CD14-positive monocyte (primary cell): ENCODE data around the gene ARHGAP9. TPM values are rescaled to one million over a fixed set of nuclear protein-coding genes. Genes with fewer than 3 reads are reported as not detected.
"Not testable (repeated sequence)": the region's sequence is repeated elsewhere in the genome, so short reads cannot be mapped to it uniquely, and the experiment has no call there.

ENCODE experiments used
- DNase-seq, 3 donors: peaks; one replicate each; pipeline ENCODE4 v3.0.0-alpha.2; 2011 to 2022
- H2AFZ ChIP-seq: 2 replicates; pipeline ENCODE4 v1.6.0; 2012; ENCODE audit warnings: mild to moderate bottlenecking, low read depth, low read length, inconsistent platforms; ENCODE audit not compliant: insufficient read depth, poor library complexity, severe bottlenecking
- H3K27ac ChIP-seq, 2 donors: 1 replicate in 1 of 2; 2 replicates in 1 of 2; pipeline ENCODE4 v1.5.1; 2012 to 2013; ENCODE audit warnings: low read length in 2 of 2, control low read depth in 1 of 2, inconsistent platforms in 1 of 2, low read depth in 1 of 2, mild to moderate bottlenecking in 1 of 2
- H3K27me3 ChIP-seq, 2 donors: one replicate each; pipeline versions ENCODE4 v1.6.0 to v1.6.1; 2011 to 2013; ENCODE audit warnings: low read length in 2 of 2; ENCODE audit not compliant: control insufficient read depth in 2 of 2, insufficient read depth in 2 of 2
- H3K36me3 ChIP-seq, 2 donors: replicated peaks in 1 of 2; 1 replicate in 1 of 2; 2 replicates in 1 of 2; pipeline versions ENCODE4 v1.5.1 to v1.6.1; 2012 to 2013; ENCODE audit warnings: low read length in 2 of 2, control low read depth in 1 of 2, inconsistent platforms in 1 of 2, mild to moderate bottlenecking in 1 of 2; ENCODE audit not compliant: insufficient read depth in 2 of 2, control insufficient read depth in 1 of 2
- H3K4me1 ChIP-seq, 2 donors: 1 replicate in 1 of 2; 2 replicates in 1 of 2; pipeline versions ENCODE4 v1.5.1 to v1.6.1; 2012 to 2013; ENCODE audit warnings: low read length in 2 of 2, control low read depth in 1 of 2, inconsistent platforms in 1 of 2, mild to moderate bottlenecking in 1 of 2, moderate library complexity in 1 of 2; ENCODE audit not compliant: insufficient read depth in 2 of 2, control insufficient read depth in 1 of 2
- H3K4me2 ChIP-seq: replicated peaks from 2 replicates; pipeline ENCODE3; 2012; ENCODE audit warnings: low read length, moderate library complexity, mild to moderate bottlenecking; ENCODE audit not compliant: poor library complexity, severe bottlenecking; ENCODE audit errors: extremely low read depth
- H3K4me3 ChIP-seq, 3 experiments: fragments of 200-600 bp in 1 of 3; sonication (generic) in 1 of 3; replicated peaks in 1 of 3; 1 replicate in 2 of 3; 2 replicates in 1 of 3; pipeline ENCODE4 v1.5.1; 2011 to 2013; ENCODE audit warnings: low read length in 3 of 3, mild to moderate bottlenecking in 3 of 3, control low read depth in 2 of 3, low read depth in 2 of 3, inconsistent platforms in 1 of 3, moderate library complexity in 1 of 3
- H3K79me2 ChIP-seq: 2 replicates; pipeline ENCODE4 v1.6.0; 2012; ENCODE audit warnings: mild to moderate bottlenecking, control low read depth, inconsistent platforms, low read length, moderate library complexity; ENCODE audit not compliant: insufficient read depth
- H3K9ac ChIP-seq: 2 replicates; pipeline ENCODE4 v1.6.0; 2017; ENCODE audit warnings: low read length, mild to moderate bottlenecking; ENCODE audit not compliant: insufficient read depth, poor library complexity, severe bottlenecking
- H3K9me3 ChIP-seq, 2 donors: replicated peaks in 1 of 2; 1 replicate in 1 of 2; 2 replicates in 1 of 2; pipeline versions ENCODE4 v1.5.1 to v1.6.1; 2012 to 2013; ENCODE audit warnings: low read length in 2 of 2, control low read depth in 1 of 2; ENCODE audit not compliant: control insufficient read depth in 1 of 2, insufficient read depth in 1 of 2
- H4K20me1 ChIP-seq: 2 replicates; pipeline ENCODE4 v1.6.0; 2012; ENCODE audit warnings: mild to moderate bottlenecking, low read length, control low read depth, moderate library complexity; ENCODE audit not compliant: insufficient read depth
- H3K27ac Mint-ChIP-seq, 7 donors: one replicate each; pipeline ENCODE4 v1.8.0; 2020; ENCODE audit warnings: mild to moderate bottlenecking in 7 of 7, mixed read lengths in 7 of 7, moderate library complexity in 6 of 7, inconsistent platforms in 2 of 7
- H3K27me3 Mint-ChIP-seq, 3 donors: one replicate each; pipeline ENCODE4 v1.8.0; 2021 to 2022; ENCODE audit warnings: low read depth in 3 of 3, mild to moderate bottlenecking in 3 of 3, mixed read lengths in 3 of 3, moderate library complexity in 3 of 3, inconsistent platforms in 1 of 3
- H3K36me3 Mint-ChIP-seq, 2 donors: one replicate each; pipeline ENCODE4 v1.8.0; 2020; ENCODE audit warnings: mixed read lengths in 2 of 2, inconsistent platforms in 1 of 2, mild to moderate bottlenecking in 1 of 2
- H3K4me1 Mint-ChIP-seq: one replicate; pipeline ENCODE4 v1.8.0; 2020; ENCODE audit warnings: mild to moderate bottlenecking, mixed read lengths
- H3K4me3 Mint-ChIP-seq, 2 donors: one replicate each; pipeline ENCODE4 v1.8.0; 2020; ENCODE audit warnings: mild to moderate bottlenecking in 2 of 2, mixed read lengths in 2 of 2, moderate library complexity in 1 of 2
- H3K9me3 Mint-ChIP-seq, 7 donors: one replicate each; pipeline ENCODE4 v1.8.0; 2020 to 2022; ENCODE audit warnings: mixed read lengths in 7 of 7, mild to moderate bottlenecking in 6 of 7, moderate library complexity in 6 of 7, inconsistent platforms in 2 of 7
- CTCF ChIP-seq: fragments of 200-600 bp; IDR thresholded peaks from one replicate; pipeline ENCODE4 v1.8.0; 2022; ENCODE audit warnings: antibody characterized with exemption, mild to moderate bottlenecking
- WGBS: methylation state at CpG from one replicate; pipeline ENCODE4 v1.1.5; 2013; ENCODE audit warnings: missing lambda C conversion rate; ENCODE audit not compliant: insufficient coverage; 5-methylcytosine and 5-hydroxymethylcytosine counted together
- intact Hi-C, 2 donors: fragments of 100-400 bp; cut with micrococcal nuclease; formaldehyde crosslinking; loops; one replicate each; pipeline versions ENCODE4 v1.15.0 to v1.15.1; 2023
- polyA plus RNA-seq, 3 donors: library from polyadenylated mRNA; depleted of rRNA in 1 of 3; unstranded in 2 of 3; stranded (reverse) in 1 of 3; fragments of 300-500 nt in 2 of 3; fragments of >200 nt in 1 of 3; fragmentation: Illumina TruSeq in 2 of 3; gene quantifications; 1 replicate in 2 of 3; 2 replicates in 1 of 3; pipeline ENCODE4 v1.2.3, GENCODE V29; 2012 to 2021

The ARHGAP9 gene
- polyA plus RNA-seq, 3 donors = 211 to 581 (median 213) TPM

GRCh38 chr12:57518176-57518919, 38.7 kb upstream of the ARHGAP9 start:
- H3K9ac ChIP-seq = no peak overlapping the region
- H3K79me2 ChIP-seq = peaks cover 41% of the 10 kb centered on the region
- H3K36me3 Mint-ChIP-seq = peaks cover 55% of the 10 kb centered on the region in 2 donors
- no peak for TF ChIP-seq CTCF
- H3K4me3 Mint-ChIP-seq = peak overlapping the region; percentile 96 to 97
- peaks cover 0 to 1% (median 0%) of the 10 kb centered on the region in 3 donors for H3K27me3 Mint-ChIP-seq
- 66% methylated on average over 3 of the region's 8 CpGs for WGBS
- H3K9me3 ChIP-seq = no peaks in the 10 kb centered on the region
- H2AFZ ChIP-seq = no peak overlapping the region
- H3K36me3 ChIP-seq = peaks cover 44 to 49% of the 10 kb centered on the region in 2 donors
- H3K27me3 ChIP-seq = no peaks in the 10 kb centered on the region
- intact Hi-C loops = no loop called here
- peak overlapping the region in 1 of 2 donors; percentile 98 for H3K27ac ChIP-seq
- H3K4me1 Mint-ChIP-seq = peaks cover 33% of the 10 kb centered on the region
- peaks cover 61% of the 10 kb centered on the region for H4K20me1 ChIP-seq
- H3K4me2 ChIP-seq = peak overlapping the region; percentile 95
- no peak for DNase-seq
- H3K27ac Mint-ChIP-seq = peak overlapping the region in 5 of 7 donors; percentile 66 to 100 (median 74)
- peak overlapping the region in 1 of 3 experiments; percentile 96 for H3K4me3 ChIP-seq
- peaks cover 38 to 39% of the 10 kb centered on the region in 2 donors for H3K4me1 ChIP-seq
- H3K9me3 Mint-ChIP-seq = peaks cover 0 to 2% (median 0%) of the 10 kb centered on the region in 7 donors

DNA sequence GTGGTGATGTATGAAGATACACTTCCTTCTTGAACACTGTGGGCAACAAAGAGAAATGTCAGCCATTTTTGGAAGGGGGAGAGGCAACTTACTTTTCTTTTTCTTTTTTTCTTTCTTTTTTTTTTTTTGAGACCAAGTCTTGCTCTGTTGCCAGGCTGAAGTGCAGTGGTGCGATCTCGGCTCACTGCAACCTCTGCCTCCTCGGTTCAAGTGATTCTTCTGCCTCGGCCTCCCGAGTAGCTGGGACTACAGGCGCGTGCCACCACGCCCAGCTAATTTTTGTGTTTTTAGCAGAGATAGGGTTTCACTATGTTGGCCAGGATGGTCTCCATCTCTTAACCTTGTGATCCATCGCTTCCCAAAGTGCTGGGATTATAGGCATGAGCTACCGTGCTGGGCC, 38.1 kb upstream of the ARHGAP9 start:
- Mint-ChIP-seq H3K36me3 (peaks cover 61 to 62% of the 10 kb centered on the region in 2 donors), H3K27ac (peak overlapping the region in 3 of 7 donors; percentile 4 to 100 (median 99)), H3K4me1 (peaks cover 33% of the 10 kb centered on the region), H3K4me3 (peak overlapping the region in 1 of 2 donors; percentile 97)
- H2AFZ ChIP-seq, DNase-seq, intact Hi-C loops, H3K9me3 ChIP-seq, H3K9ac ChIP-seq, H3K27me3 ChIP-seq, H3K4me2 ChIP-seq, H3K27me3 Mint-ChIP-seq, H3K9me3 Mint-ChIP-seq: not testable (repeated sequence)
- Histone ChIP-seq H4K20me1 (peaks cover 58% of the 10 kb centered on the region), H3K79me2 (peaks cover 38% of the 10 kb centered on the region), H3K27ac (peak overlapping the region in 1 of 2 donors; percentile 98), H3K4me3 (peak overlapping the region in 1 of 3 experiments; percentile 96), H3K4me1 (peaks cover 35 to 37% of the 10 kb centered on the region in 2 donors), H3K36me3 (peaks cover 50 to 55% of the 10 kb centered on the region in 2 donors)
- 96% methylated on average over 8 of the region's 10 CpGs for WGBS
